DOHH2 (cell line): ENCODE results near the gene CFAP251.

Experiments
- H3F3A ChIP-seq: fragments of 200-600 bp; sonication (generic), shearing (Covaris generic); 2 replicates; pipeline ENCODE4 v1.6.0; 2016; ENCODE audit warnings: antibody characterized with exemption, mild to moderate bottlenecking; ENCODE audit not compliant: control insufficient read depth, insufficient read depth
- H3K27ac ChIP-seq: fragments of 200-600 bp; sonication (generic); 2 replicates; pipeline ENCODE4 v1.5.1; 2014; ENCODE audit warnings: low read depth, mild to moderate bottlenecking, low read length, moderate library complexity
- H3K27me3 ChIP-seq: fragments of 200-600 bp; sonication (generic); 2 replicates; pipeline ENCODE4 v1.6.1; 2014; ENCODE audit warnings: mild to moderate bottlenecking, low read length, mixed read lengths; ENCODE audit not compliant: control insufficient read depth
- H3K36me3 ChIP-seq: fragments of 200-600 bp; sonication (generic); 2 replicates; pipeline ENCODE4 v1.6.1; 2014; ENCODE audit warnings: mild to moderate bottlenecking, low read length, moderate library complexity, mixed read lengths; ENCODE audit not compliant: control insufficient read depth
- H3K4me1 ChIP-seq: fragments of 200-600 bp; sonication (generic); 2 replicates; pipeline ENCODE4 v1.6.1; 2014; ENCODE audit warnings: mild to moderate bottlenecking, low read length, mixed read lengths; ENCODE audit not compliant: control insufficient read depth
- H3K4me2 ChIP-seq: fragments of 200-600 bp; sonication (generic); 2 replicates; pipeline ENCODE4 v1.6.0; 2014; ENCODE audit warnings: mild to moderate bottlenecking, low read length, moderate library complexity
- H3K4me3 ChIP-seq: fragments of 200-600 bp; sonication (generic); 2 replicates; pipeline ENCODE4 v1.5.1; 2014; ENCODE audit warnings: mild to moderate bottlenecking, low read length, mixed read lengths
- H3K79me2 ChIP-seq: fragments of 200-600 bp; sonication (generic); 2 replicates; pipeline ENCODE4 v1.6.1; 2014; ENCODE audit warnings: mild to moderate bottlenecking, low read length, mixed read lengths; ENCODE audit not compliant: control insufficient read depth
- H3K9me2 ChIP-seq: fragments of 200-600 bp; sonication (generic); replicated peaks from 2 replicates; pipeline ENCODE4 v1.6.1; 2014; ENCODE audit warnings: mild to moderate bottlenecking, low read length, mixed read lengths; ENCODE audit not compliant: control insufficient read depth
- H3K9me3 ChIP-seq: fragments of 200-600 bp; sonication (generic); 2 replicates; pipeline ENCODE4 v1.6.1; 2014; ENCODE audit warnings: antibody characterized with exemption, low read length, mixed read lengths; ENCODE audit not compliant: control insufficient read depth, insufficient read depth
- H4K20me1 ChIP-seq: fragments of 200-600 bp; sonication (generic); 2 replicates; pipeline ENCODE4 v1.6.0; 2014; ENCODE audit warnings: low read depth, mild to moderate bottlenecking, antibody characterized with exemption, low read length, moderate library complexity; ENCODE audit not compliant: control insufficient read depth, insufficient read depth
- CTCF ChIP-seq: fragments of 200-600 bp; sonication (generic); IDR thresholded peaks from one replicate; pipeline ENCODE4 v1.5.1; 2014; ENCODE audit warnings: antibody characterized with exemption, mild to moderate bottlenecking, low read depth, low read length; ENCODE audit not compliant: poor library complexity, severe bottlenecking
- EZH2phosphoT487 ChIP-seq: fragments of 200-600 bp; sonication (generic); IDR thresholded peaks from 2 replicates; pipeline ENCODE4 v1.6.1; 2017; ENCODE audit warnings: borderline replicate concordance, mild to moderate bottlenecking, antibody characterized with exemption, low read length, moderate library complexity, mixed read lengths

CFAP251 gene

GRCh38 chr12:121989276-121990113 lies 71.1 kb downstream of the CFAP251 start:
- peaks cover 43% of the 10 kb centered on the region for H3F3A ChIP-seq
- peak overlapping the region; percentile 96 for H3K27ac ChIP-seq
- peaks cover 68% of the 10 kb centered on the region for H3K4me1 ChIP-seq
- no peaks in the 10 kb centered on the region for H3K9me2 ChIP-seq
- H4K20me1 ChIP-seq, result no peaks in the 10 kb centered on the region
- H3K79me2 ChIP-seq, result peaks cover 22% of the 10 kb centered on the region
- peaks cover 10% of the 10 kb centered on the region for H3K36me3 ChIP-seq
- no peaks in the 10 kb centered on the region for H3K9me3 ChIP-seq
- no peak for TF ChIP-seq EZH2phosphoT487
- TF ChIP-seq CTCF, result no peak
- H3K4me3 ChIP-seq, result peak overlapping the region; percentile 67
- H3K4me2 ChIP-seq, result peak overlapping the region; percentile 75
- no peaks in the 10 kb centered on the region for H3K27me3 ChIP-seq

GRCh38 chr12:121990114-121990647 lies 71.8 kb downstream of the CFAP251 start:
- peak overlapping the region; percentile 75 for H3K4me2 ChIP-seq
- peaks cover 65% of the 10 kb centered on the region for H3K4me1 ChIP-seq

GRCh38 chr12:121990692-121991603 lies 72.6 kb downstream of the CFAP251 start:
- peak overlapping the region; percentile 75 for H3K4me2 ChIP-seq
- TF ChIP-seq EZH2phosphoT487, result no peak
- TF ChIP-seq CTCF, result no peak

More at GRCh38 chr12:121990114-121990647, 71.8 kb downstream of the CFAP251 start:
- no peak for TF ChIP-seq CTCF
- TF ChIP-seq EZH2phosphoT487, result no peak
- Histone ChIP-seq H3F3A (peaks cover 40% of the 10 kb centered on the region), H3K9me3 (no peaks in the 10 kb centered on the region), H3K36me3 (peaks cover 13% of the 10 kb centered on the region), H3K79me2 (peaks cover 26% of the 10 kb centered on the region), H3K4me3 (peak overlapping the region; percentile 67), H4K20me1 (no peaks in the 10 kb centered on the region), H3K9me2 (no peaks in the 10 kb centered on the region), H3K27ac (peak overlapping the region; percentile 96), H3K27me3 (no peaks in the 10 kb centered on the region)

More at GRCh38 chr12:121990692-121991603, 72.6 kb downstream of the CFAP251 start:
- no peaks in the 10 kb centered on the region for H3K9me2 ChIP-seq
- H3K9me3 ChIP-seq, result no peaks in the 10 kb centered on the region
- peaks cover 65% of the 10 kb centered on the region for H3K4me1 ChIP-seq
- H4K20me1 ChIP-seq, result no peaks in the 10 kb centered on the region
- peaks cover 42% of the 10 kb centered on the region for H3F3A ChIP-seq
- H3K4me3 ChIP-seq, result peak overlapping the region; percentile 67
- H3K79me2 ChIP-seq, result peaks cover 33% of the 10 kb centered on the region
- H3K27ac ChIP-seq, result peak overlapping the region; percentile 96
- H3K27me3 ChIP-seq, result no peaks in the 10 kb centered on the region
- peaks cover 21% of the 10 kb centered on the region for H3K36me3 ChIP-seq
